Activated T-cell treated with anti-CD3 and anti-CD28 coated beads for 24 hours (primary cell): ENCODE results near the gene TC2N.
A peak's percentile ranks its signal among the peaks of the same experiment; 100 is the strongest.
"Not testable (repeated sequence)": the region's sequence is repeated elsewhere in the genome, so short reads cannot be mapped to it uniquely, and the experiment has no call there.

ENCODE experiments used
- DNase-seq: peaks from one replicate; pipeline ENCODE4 v3.0.0-alpha.2; 2020; ENCODE audit warnings: low read depth

The TC2N gene

GRCh38 chr14:91867316-91867988 is at the start of gene TC2N:
Gene TC2N (minus strand): TSS chr14:91867536. CDS start chr14:91813769, 53,767 bp downstream.
- no peak for DNase-seq

- DNase-seq: no peak
These were observed 44.7 kb upstream of the TC2N start for GRCh38 chr14:91912035-91912434.

GRCh38 chr14:91911474-91912032 is 44.2 kb upstream of the TC2N start:
- peak; percentile 21 for DNase-seq

DNA sequence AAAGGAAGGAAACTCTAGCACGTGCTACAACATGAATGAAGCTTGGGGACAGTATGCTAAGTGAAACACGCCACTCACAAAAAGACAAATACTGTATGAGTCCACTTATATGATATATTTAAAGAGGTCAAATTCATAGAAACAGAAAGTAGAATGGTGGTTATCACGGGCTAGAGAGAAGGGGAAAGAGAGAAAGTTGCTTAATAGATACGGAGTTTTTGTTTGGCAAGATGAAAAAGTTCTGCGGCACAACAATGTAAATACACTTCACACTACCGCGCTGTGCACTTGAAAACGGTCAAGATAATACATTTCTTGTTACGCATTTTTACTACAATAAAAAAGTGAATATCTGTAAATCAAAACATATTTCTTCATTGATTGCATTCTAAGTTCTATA is 42.9 kb upstream of the TC2N start:
- DNase-seq: no peak

- no peak for DNase-seq
These were observed 39.0 kb upstream of the TC2N start for GRCh38 chr14:91906374-91906773.

GRCh38 chr14:91904956-91905645 is 37.8 kb upstream of the TC2N start:
- DNase-seq: no peak

GRCh38 chr14:91904483-91904882 is 37.1 kb upstream of the TC2N start:
- no peak for DNase-seq

GRCh38 chr14:91903070-91903469 is 35.7 kb upstream of the TC2N start:
- DNase-seq: no peak

GRCh38 chr14:91902336-91902735 is 35.0 kb upstream of the TC2N start:
- DNase-seq: no peak

DNA sequence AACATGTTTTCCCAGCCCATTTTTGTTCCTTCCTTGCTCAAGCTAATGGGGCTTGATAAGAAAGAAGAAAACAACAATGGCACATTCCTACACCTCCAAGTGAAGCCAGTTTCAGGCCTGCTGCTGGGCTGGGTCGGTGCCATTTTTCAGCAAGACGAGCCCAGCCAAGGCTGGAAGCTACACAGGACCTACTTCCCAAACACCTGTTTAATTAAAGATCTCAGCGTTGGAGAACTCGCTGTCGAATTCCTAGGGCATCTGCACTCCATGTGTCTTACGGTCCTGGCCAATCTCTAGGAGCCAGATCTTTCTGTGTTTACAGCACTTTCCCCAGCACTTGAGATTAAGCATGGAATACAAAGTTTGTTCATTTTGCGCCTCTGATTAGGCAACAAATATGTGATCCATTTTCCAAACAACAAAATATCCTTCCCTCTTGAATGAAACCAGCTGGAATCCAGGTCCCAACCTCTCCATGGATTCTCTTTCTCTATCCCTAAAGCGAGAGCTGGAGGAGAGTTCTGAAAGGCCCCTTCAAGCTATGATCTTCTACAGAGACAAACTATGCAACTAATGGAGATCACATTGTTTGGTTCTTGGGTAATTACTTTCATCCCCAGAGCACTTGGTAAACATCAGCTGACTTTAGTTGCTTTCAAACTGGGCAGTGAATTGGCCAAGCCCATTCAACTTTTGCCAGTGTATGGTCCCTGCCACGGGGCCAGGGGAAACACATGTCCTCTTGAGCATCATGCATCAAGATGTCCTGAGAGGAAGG is 34.3 kb upstream of the TC2N start:
- no peak for DNase-seq

GRCh38 chr14:91899806-91900205 is 32.5 kb upstream of the TC2N start:
- no peak for DNase-seq

- DNase-seq: no peak
These were observed 31.9 kb upstream of the TC2N start for GRCh38 chr14:91899213-91899612.

GRCh38 chr14:91898372-91898771 is 31.0 kb upstream of the TC2N start:
- no peak for DNase-seq

DNA sequence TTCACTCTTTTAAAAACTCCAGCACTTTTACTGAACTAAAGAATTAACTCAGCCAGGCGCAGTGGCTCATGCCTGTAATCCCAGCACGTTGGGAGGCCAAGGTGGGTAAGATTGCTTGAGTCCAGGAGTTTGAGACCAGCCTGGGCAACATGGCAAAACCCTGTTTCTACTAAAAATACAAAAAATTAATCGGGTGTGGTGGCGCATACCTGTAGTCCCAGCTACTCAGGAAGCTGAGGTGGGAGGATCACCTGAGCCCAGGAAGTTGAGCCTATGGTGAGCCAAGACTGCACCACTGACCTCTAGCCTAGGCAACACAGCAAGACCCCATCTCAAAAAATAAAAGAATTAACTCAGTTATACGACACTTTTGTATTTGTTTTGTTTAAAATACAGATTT is 30.4 kb upstream of the TC2N start:
- not testable (repeated sequence) for DNase-seq

GRCh38 chr14:91897106-91897701 is 29.9 kb upstream of the TC2N start:
- no peak for DNase-seq

- DNase-seq: no peak
These were observed 29.1 kb upstream of the TC2N start for GRCh38 chr14:91896419-91896818.

DNA sequence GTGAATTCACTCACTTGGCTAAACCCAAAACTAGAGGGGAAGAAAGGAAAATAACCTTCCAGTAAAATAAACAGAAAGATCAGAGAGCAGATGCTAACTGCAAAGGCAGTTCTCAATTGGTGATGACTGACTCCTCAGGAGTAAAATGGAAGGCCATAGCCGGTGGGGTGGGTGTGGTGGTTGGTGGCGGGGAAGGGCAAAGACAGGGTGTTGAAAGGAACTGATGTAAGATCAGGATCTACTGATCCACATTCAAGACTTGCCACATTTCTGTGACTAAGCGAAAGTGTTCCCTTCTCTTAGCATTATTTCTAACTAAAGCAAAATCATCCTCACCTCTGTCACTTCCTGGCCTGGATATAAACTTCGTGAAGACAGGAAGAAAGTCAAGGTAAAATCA is 26.3 kb upstream of the TC2N start:
- no peak for DNase-seq

DNA sequence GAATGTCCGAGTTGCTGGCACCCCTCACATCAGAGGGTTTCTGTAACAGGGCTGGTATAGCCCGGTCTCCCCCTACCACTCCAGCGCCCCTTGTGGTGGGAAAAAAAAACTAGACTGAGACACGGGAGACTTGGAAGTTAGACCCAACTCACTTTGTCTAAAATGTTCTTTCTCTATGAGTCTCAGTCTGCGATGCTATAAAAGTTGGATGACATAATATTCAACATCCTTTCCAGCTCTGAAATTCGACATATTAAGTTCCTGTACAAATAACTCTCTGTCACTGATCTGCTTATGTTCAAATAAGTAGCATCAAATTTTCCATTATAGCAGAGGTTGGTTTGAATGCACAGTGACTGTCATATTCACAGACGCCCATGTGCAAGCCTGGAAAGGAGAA is 25.7 kb upstream of the TC2N start:
- no peak for DNase-seq

DNA sequence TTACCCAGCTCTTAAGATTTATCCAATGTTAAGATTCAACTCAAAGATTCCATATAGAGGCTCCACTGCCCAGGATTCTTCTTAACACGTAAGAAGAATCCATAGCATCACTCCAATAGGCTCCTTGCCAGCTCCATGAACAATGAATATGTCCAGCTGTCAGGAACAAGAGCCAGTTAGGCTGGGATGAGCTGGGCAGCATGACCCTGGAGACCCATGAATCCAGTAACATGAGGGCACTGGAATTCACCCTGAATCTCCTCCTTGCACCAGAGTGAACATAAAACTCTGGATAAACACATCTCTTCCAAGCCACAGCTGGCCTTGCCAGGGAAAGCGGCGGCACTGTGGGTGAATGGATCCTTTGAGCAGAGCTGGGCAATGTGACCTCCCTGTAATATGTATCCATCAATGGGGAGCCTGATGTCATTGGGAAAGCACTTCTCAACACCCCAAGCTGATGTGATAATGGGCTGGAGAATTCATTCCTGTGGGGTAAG is 24.4 kb upstream of the TC2N start:
- no peak for DNase-seq

GRCh38 chr14:91891101-91891500 is 23.8 kb upstream of the TC2N start:
- DNase-seq: no peak

DNA sequence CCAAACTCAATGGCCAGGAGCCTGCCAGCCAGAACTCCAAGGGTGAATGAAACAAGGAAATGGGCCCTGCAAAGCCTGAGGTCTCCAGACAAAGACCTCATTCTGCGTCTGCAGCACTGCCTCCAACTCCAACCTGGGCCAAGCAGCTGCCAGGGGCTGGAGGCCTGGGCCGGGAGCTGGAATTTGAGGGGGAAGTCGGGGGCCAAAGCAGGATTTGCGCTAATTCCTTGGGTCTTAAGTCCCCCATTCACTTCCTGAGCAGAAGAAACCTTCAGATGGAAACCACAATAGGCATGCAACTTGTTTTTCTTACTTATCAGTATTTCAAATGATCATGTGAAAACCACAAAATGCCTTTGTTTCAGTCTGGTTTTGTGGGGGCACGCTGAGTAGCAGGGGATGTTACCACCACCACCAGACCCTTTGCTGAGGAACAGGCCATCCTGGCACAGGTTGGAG is 23.0 kb upstream of the TC2N start:
- DNase-seq: no peak
